OCI-LY7 (cell line): ENCODE data around the gene KCNB1.

ENCODE experiments used
- CTCF ChIP-seq: fragments of 200-600 bp; sonication (generic); conservative IDR thresholded peaks from 2 replicates; pipeline ENCODE4 v1.5.1; 2014; ENCODE audit warnings: mild to moderate bottlenecking, antibody characterized with exemption, low read length, moderate library complexity, mixed read lengths
- EZH2phosphoT487 ChIP-seq: fragments of 200-600 bp; sonication (generic); IDR thresholded peaks from 2 replicates; pipeline ENCODE4 v1.6.1; 2018; ENCODE audit warnings: low read depth, borderline replicate concordance, mild to moderate bottlenecking, mixed run types, antibody characterized with exemption, low read length, moderate library complexity, mixed read lengths

- no peak for TF ChIP-seq EZH2phosphoT487
- TF ChIP-seq CTCF: no peak
These were observed 14.9 kb upstream of the KCNB1 start for GRCh38 chr20:49497398-49497669.
